AG20443 (cell line): ENCODE measurements around the gene SSR4.

Experiments
- DNase-seq: peaks from one replicate; pipeline ENCODE4 v3.0.0; 2012; ENCODE audit warnings: low spot score, mixed read lengths

Gene SSR4

GRCh38 chrX:153769158-153769864 is 25.2 kb upstream of the SSR4 start:
- DNase-seq, result no peak

- no peak for DNase-seq
Observed at GRCh38 chrX:153769865-153770600, 24.4 kb upstream of the SSR4 start.

GRCh38 chrX:153770601-153771414 is 23.7 kb upstream of the SSR4 start:
- no peak for DNase-seq

- DNase-seq, result no peak
Observed at GRCh38 chrX:153771415-153772315, 22.8 kb upstream of the SSR4 start.

GRCh38 chrX:153772316-153773217 is 21.9 kb upstream of the SSR4 start:
- DNase-seq, result no peak

- no peak for DNase-seq
Observed at GRCh38 chrX:153773218-153773611, 21.3 kb upstream of the SSR4 start.

- DNase-seq, result no peak
Observed at GRCh38 chrX:153773741-153774575, 20.5 kb upstream of the SSR4 start.

GRCh38 chrX:153774576-153775292 is 19.7 kb upstream of the SSR4 start:
- DNase-seq, result no peak

- DNase-seq, result no peak
Observed at GRCh38 chrX:153775293-153776119, 19.0 kb upstream of the SSR4 start.

GRCh38 chrX:153776120-153776599 is 18.3 kb upstream of the SSR4 start:
- DNase-seq, result no peak

- no peak for DNase-seq
Observed at GRCh38 chrX:153776611-153777045, 17.8 kb upstream of the SSR4 start.

GRCh38 chrX:153777261-153778090 is 17.0 kb upstream of the SSR4 start:
- DNase-seq, result no peak

GRCh38 chrX:153778181-153778580 is 16.3 kb upstream of the SSR4 start:
- no peak for DNase-seq

- no peak for DNase-seq
Observed at GRCh38 chrX:153778684-153779101, 15.8 kb upstream of the SSR4 start.

- DNase-seq, result no peak
Observed at GRCh38 chrX:153779891-153780677, 14.4 kb upstream of the SSR4 start.
